HG02973 (cell line): ENCODE measurements around the gene CD300H.
"Not testable (repeated sequence)": the region's sequence is repeated elsewhere in the genome, so short reads cannot be mapped to it uniquely, and the experiment has no call there.

Experiments used
- ATAC-seq: cut with Tn5 transposase; IDR thresholded peaks from one replicate; pipeline ENCODE4 v1.9.1; 2021; ENCODE audit warnings: moderate library complexity; ENCODE audit not compliant: unreplicated experiment

The CD300H gene

GRCh38 chr17:74585711-74586110 lies 18.4 kb upstream of the CD300H start:
- ATAC-seq = no peak

- no peak for ATAC-seq
Measured at GRCh38 chr17:74584292-74585060, 17.2 kb upstream of the CD300H start.

- no peak for ATAC-seq
Measured at GRCh38 chr17:74582633-74583032, 15.3 kb upstream of the CD300H start.

GRCh38 chr17:74579900-74580299 lies 12.6 kb upstream of the CD300H start:
- ATAC-seq = no peak

GRCh38 chr17:74578979-74579378 lies 11.7 kb upstream of the CD300H start:
- ATAC-seq = no peak

- no peak for ATAC-seq
Measured at GRCh38 chr17:74574489-74575142, 7.3 kb upstream of the CD300H start.

- ATAC-seq = not testable (repeated sequence)
Measured at GRCh38 chr17:74573635-74574034, 6.3 kb upstream of the CD300H start.

GRCh38 chr17:74573169-74573568 lies 5.9 kb upstream of the CD300H start:
- ATAC-seq = no peak

- ATAC-seq = no peak
Measured at GRCh38 chr17:74571621-74572270, 4.4 kb upstream of the CD300H start.

- ATAC-seq = no peak
Measured at GRCh38 chr17:74569020-74570003, 2.0 kb upstream of the CD300H start.

GRCh38 chr17:74568106-74568873 lies 981 bp upstream of the CD300H start:
- no peak for ATAC-seq

- ATAC-seq = no peak
Measured at GRCh38 chr17:74566132-74566753, 1.1 kb downstream of the CD300H start.

- ATAC-seq = no peak
Measured at GRCh38 chr17:74565126-74565525, 2.2 kb downstream of the CD300H start.

GRCh38 chr17:74563358-74563757 lies 4.0 kb downstream of the CD300H start:
- ATAC-seq = no peak

- ATAC-seq = no peak
Measured at GRCh38 chr17:74561586-74561985, 5.7 kb downstream of the CD300H start.

GRCh38 chr17:74558882-74559519 lies 8.3 kb downstream of the CD300H start:
- ATAC-seq = no peak

- ATAC-seq = not testable (repeated sequence)
Measured at GRCh38 chr17:74558402-74558801, 8.9 kb downstream of the CD300H start.

- no peak for ATAC-seq
Measured at GRCh38 chr17:74555427-74555940, 11.8 kb downstream of the CD300H start.

- ATAC-seq = no peak
Measured at GRCh38 chr17:74554909-74555308, 12.4 kb downstream of the CD300H start.
